Measurements from ENCODE around the gene COL6A1. TPM values are rescaled to one million over a fixed set of nuclear protein-coding genes. Genes with fewer than 3 reads are reported as not detected.
A peak's percentile ranks its signal among the peaks of the same experiment; 100 is the strongest.
"Not testable (repeated sequence)": the region's sequence is repeated elsewhere in the genome, so short reads cannot be mapped to it uniquely, and the experiment has no call there.

Gene COL6A1
- total RNA-seq, 1 donor from 2014 or later: 270 TPM

DNA sequence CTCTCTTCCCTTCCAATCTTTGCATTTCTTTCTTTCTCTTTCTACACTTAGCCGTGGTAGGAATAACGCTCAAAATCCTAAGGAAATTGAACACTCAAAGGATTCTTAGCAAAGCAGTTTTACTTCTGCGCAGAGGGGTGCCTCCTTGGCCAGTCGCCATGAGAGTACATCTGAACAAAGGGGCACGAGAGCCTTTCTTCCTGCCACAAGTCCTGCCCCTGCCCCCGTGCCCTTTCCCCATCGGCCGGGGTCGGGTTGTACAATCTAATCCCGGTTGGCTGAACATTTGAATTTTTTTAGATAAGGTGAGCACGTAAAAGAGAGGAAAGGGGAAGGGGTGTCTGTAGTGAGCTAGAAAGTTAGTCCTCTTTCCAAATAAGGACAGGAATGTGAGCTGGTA, 28.6 kb upstream of the COL6A1 start:
- Histone ChIP-seq H3K36me3 (ENCODE audit: control insufficient read depth in 3 of 3, insufficient read depth in 3 of 3, low read length in 3 of 3) (no peaks in the 10 kb centered on the region), H3K27ac (ENCODE audit: low read depth, low read length) (no peak overlapping the region), H3K4me1 (ENCODE audit: control insufficient read depth in 3 of 3, insufficient read depth in 3 of 3, low read length in 3 of 3) (peaks cover 12 to 24% (median 15%) of the 10 kb centered on the region in 3 donors), H3K9me3 (ENCODE audit: control insufficient read depth in 3 of 3, low read length in 3 of 3) (no peaks in the 10 kb centered on the region), H3K27me3 (ENCODE audit: control insufficient read depth in 3 of 3, insufficient read depth in 3 of 3, low read length in 3 of 3) (peaks cover 23 to 47% (median 41%) of the 10 kb centered on the region in 3 donors), H3K9ac (ENCODE audit: low read depth in 1 of 3, low read length in 3 of 3) (no peak overlapping the region), H3K4me3 (ENCODE audit: low read length in 3 of 3) (no peak overlapping the region)

DNA sequence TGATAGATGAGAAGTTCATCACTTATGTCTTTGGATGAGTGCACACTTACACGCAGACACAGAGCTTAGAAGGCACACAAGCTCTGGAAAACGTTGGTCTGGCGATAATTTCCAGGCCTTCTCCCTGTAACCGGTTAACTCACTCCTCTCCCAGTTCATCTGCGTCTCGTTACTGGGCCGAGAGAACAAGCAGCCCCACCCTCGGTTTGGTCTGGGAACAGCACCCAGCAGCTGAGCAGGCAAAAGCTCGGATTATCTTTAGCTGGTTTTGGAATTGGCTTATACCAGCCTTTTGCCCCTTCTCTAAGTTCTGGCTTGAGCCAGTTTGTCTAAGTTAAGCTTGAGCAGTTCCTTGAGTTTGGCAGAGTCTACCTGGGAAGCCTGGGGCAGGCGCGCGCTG, 27.3 kb upstream of the COL6A1 start:
- H3K4me1 ChIP-seq (ENCODE audit: control insufficient read depth in 3 of 3, insufficient read depth in 3 of 3, low read length in 3 of 3): peaks cover 10 to 20% (median 13%) of the 10 kb centered on the region in 3 donors

DNA sequence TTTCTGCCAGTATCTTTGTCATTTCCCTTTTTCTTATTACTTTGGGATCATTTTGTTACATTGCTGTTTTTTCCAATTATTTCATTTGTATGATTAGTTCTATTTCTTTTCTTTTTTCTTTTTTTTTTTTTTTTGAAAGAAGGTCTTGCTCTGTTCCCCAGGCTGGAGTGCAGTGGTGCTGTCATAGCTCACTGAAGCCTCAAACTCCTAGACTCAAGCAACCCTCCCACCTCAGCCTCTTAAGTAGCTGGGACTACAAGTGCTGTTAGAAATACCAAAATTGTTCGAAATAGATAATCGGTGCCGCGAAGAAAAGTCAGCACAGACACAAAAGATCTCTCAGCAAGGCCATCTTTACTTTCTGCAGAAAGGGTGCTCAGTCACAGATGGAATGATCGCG, 26.6 kb upstream of the COL6A1 start:
- H3K9ac ChIP-seq (ENCODE audit: low read depth in 1 of 3, low read length in 3 of 3): no peak overlapping the region
- no peak overlapping the region for H3K27ac ChIP-seq (ENCODE audit: low read depth, low read length)
- H3K36me3 ChIP-seq (ENCODE audit: control insufficient read depth in 3 of 3, insufficient read depth in 3 of 3, low read length in 3 of 3): no peaks in the 10 kb centered on the region
- H3K9me3 ChIP-seq (ENCODE audit: control insufficient read depth in 3 of 3, low read length in 3 of 3): no peaks in the 10 kb centered on the region
- H3K27me3 ChIP-seq (ENCODE audit: control insufficient read depth in 3 of 3, insufficient read depth in 3 of 3, low read length in 3 of 3): peaks cover 20 to 32% (median 31%) of the 10 kb centered on the region in 3 donors
- H3K4me1 ChIP-seq (ENCODE audit: control insufficient read depth in 3 of 3, insufficient read depth in 3 of 3, low read length in 3 of 3): peaks cover 9 to 23% (median 15%) of the 10 kb centered on the region in 3 donors
- no peak overlapping the region for H3K4me3 ChIP-seq (ENCODE audit: low read length in 3 of 3)

More for the DNA sequence above, 27.3 kb upstream of the COL6A1 start:
- peak overlapping the region in 2 of 3 donors; percentile 23 to 25 for H3K9ac ChIP-seq (ENCODE audit: low read depth in 1 of 3, low read length in 3 of 3)
- H3K27me3 ChIP-seq (ENCODE audit: control insufficient read depth in 3 of 3, insufficient read depth in 3 of 3, low read length in 3 of 3): peaks cover 20 to 36% (median 30%) of the 10 kb centered on the region in 3 donors
- no peak overlapping the region for H3K4me3 ChIP-seq (ENCODE audit: low read length in 3 of 3)
- no peaks in the 10 kb centered on the region for H3K9me3 ChIP-seq (ENCODE audit: control insufficient read depth in 3 of 3, low read length in 3 of 3)
- peak overlapping the region; percentile 30 for H3K27ac ChIP-seq (ENCODE audit: low read depth, low read length)
- no peaks in the 10 kb centered on the region for H3K36me3 ChIP-seq (ENCODE audit: control insufficient read depth in 3 of 3, insufficient read depth in 3 of 3, low read length in 3 of 3)

DNA sequence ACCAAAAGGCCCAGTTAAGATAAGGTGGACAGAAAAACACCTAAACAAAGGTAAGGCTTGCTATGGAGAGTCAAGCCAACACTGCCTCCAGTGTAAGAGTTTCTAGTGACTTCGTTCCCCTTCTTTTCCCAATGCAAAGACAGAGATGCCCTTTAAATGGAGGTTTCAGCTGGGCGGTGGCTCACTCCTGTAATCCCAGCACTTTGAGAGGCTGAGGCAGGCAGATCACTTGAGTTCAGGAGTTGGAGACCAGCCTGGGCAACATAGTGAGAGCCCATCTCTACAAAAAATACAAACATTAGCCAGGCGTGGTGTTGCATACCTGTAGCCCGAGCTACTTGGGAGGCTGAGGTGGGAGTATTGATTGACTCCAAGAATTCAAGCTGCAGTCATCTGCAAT, 24.0 kb upstream of the COL6A1 start:
- no peak overlapping the region for H3K9ac ChIP-seq (ENCODE audit: low read depth in 1 of 3, low read length in 3 of 3)
- peak overlapping the region in 1 of 3 donors; percentile 24 for H3K4me3 ChIP-seq (ENCODE audit: low read length in 3 of 3)
- no peaks in the 10 kb centered on the region for H3K9me3 ChIP-seq (ENCODE audit: control insufficient read depth in 3 of 3, low read length in 3 of 3)
- H3K27me3 ChIP-seq (ENCODE audit: control insufficient read depth in 3 of 3, insufficient read depth in 3 of 3, low read length in 3 of 3): peaks cover 9 to 14% (median 12%) of the 10 kb centered on the region in 3 donors
- H3K4me1 ChIP-seq (ENCODE audit: control insufficient read depth in 3 of 3, insufficient read depth in 3 of 3, low read length in 3 of 3): peaks cover 4 to 18% (median 6%) of the 10 kb centered on the region in 3 donors
- H3K36me3 ChIP-seq (ENCODE audit: control insufficient read depth in 3 of 3, insufficient read depth in 3 of 3, low read length in 3 of 3): no peaks in the 10 kb centered on the region
- H3K27ac ChIP-seq (ENCODE audit: low read depth, low read length): no peak overlapping the region

DNA sequence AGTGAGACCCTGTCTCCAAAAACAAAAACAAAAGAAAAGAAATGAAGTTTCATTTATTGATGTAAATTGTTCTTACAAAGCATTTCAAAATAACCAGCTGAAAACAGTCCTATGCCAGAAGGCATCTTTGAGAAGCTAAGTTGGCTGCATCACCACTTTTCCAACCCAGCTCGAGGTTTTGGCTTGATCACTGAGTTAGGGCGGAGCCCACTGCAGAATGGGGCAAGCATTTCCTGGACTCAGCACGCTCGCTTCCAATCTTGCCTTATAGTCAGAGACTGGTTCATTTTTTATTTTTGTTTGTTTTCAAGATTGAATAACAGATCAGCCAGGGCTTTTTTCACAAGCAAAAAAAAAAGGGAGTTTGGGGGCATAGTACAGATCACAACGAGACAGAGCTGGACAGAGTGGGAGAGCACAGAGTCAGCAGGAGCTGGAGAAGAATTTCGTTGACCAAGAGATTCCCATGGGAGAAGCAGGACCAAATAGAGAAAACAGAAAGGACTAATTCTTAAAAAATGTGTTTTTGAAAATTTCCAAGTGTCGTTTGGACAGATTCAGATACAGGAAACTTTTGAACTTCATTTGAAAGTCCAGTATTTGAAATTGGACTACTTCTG, 23.5 kb upstream of the COL6A1 start:
- Histone ChIP-seq H3K9me3 (ENCODE audit: control insufficient read depth in 3 of 3, low read length in 3 of 3) (no peaks in the 10 kb centered on the region), H3K36me3 (ENCODE audit: control insufficient read depth in 3 of 3, insufficient read depth in 3 of 3, low read length in 3 of 3) (no peaks in the 10 kb centered on the region), H3K4me1 (ENCODE audit: control insufficient read depth in 3 of 3, insufficient read depth in 3 of 3, low read length in 3 of 3) (peaks cover 4 to 18% (median 6%) of the 10 kb centered on the region in 3 donors), H3K27me3 (ENCODE audit: control insufficient read depth in 3 of 3, insufficient read depth in 3 of 3, low read length in 3 of 3) (peaks cover 5 to 14% (median 12%) of the 10 kb centered on the region in 3 donors), H3K27ac (ENCODE audit: low read depth, low read length) (peak overlapping the region; percentile 25), H3K9ac (ENCODE audit: low read depth in 1 of 3, low read length in 3 of 3) (no peak overlapping the region), H3K4me3 (ENCODE audit: low read length in 3 of 3) (peak overlapping the region in 1 of 3 donors; percentile 24)

DNA sequence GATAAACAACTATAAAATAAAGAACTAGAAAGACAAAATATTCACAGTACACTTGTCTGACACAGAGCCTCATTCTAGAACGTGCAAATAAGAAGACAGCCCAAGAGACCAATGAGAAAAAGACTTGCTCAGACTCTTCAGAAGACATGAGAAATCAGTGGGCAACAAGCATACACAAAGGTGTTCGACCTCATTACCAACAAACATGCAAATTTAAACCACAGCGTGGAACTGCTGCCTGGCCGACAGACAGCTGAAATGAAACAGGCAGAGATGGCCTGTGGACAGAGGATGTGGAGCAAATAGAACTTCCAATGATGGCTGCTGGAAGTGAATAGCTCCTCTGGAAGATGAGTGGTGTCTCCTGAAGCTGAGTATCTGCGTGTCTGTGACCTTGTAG, 22.4 kb upstream of the COL6A1 start:
- Histone ChIP-seq H3K36me3 (ENCODE audit: control insufficient read depth in 3 of 3, insufficient read depth in 3 of 3, low read length in 3 of 3) (no peaks in the 10 kb centered on the region), H3K9me3 (ENCODE audit: control insufficient read depth in 3 of 3, low read length in 3 of 3) (no peaks in the 10 kb centered on the region), H3K27ac (ENCODE audit: low read depth, low read length) (peak overlapping the region; percentile 25), H3K4me1 (ENCODE audit: control insufficient read depth in 3 of 3, insufficient read depth in 3 of 3, low read length in 3 of 3) (peaks cover 4 to 16% (median 6%) of the 10 kb centered on the region in 3 donors), H3K9ac (ENCODE audit: low read depth in 1 of 3, low read length in 3 of 3) (no peak overlapping the region), H3K4me3 (ENCODE audit: low read length in 3 of 3) (no peak overlapping the region), H3K27me3 (ENCODE audit: control insufficient read depth in 3 of 3, insufficient read depth in 3 of 3, low read length in 3 of 3) (peaks cover 0 to 13% (median 10%) of the 10 kb centered on the region in 3 donors)

DNA sequence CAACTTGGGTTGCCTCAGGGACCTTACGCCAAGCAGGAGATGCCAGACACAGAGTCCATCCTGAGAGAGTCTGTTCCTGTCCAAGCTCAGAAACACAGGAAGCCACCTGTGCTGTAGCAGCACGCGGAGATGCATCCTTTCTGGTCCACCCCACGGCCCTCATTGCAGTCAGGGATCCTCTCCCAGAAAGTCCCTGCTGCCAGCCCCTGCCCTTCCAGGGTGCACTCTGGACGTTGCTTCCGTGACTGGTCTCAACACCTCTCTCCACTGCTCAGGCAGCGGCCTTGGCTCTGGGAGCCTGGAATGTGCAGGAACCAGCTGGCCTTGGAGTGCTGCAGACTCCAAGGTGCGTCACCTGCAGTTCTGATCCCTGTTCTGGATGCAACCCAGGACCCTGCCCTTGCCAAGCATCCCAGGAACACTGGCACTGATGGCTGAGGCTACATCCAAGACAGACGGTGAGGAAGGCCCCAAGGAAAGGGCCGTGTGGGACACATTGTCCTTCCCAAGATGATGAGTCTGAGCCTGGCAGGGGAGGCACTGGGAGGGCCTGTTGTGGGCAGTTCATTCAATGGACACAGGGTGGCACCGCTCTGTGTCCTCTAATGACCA, 21.7 kb upstream of the COL6A1 start:
- Histone ChIP-seq H3K27ac (ENCODE audit: low read depth, low read length) (no peak overlapping the region), H3K9ac (ENCODE audit: low read depth in 1 of 3, low read length in 3 of 3) (no peak overlapping the region), H3K4me1 (ENCODE audit: control insufficient read depth in 3 of 3, insufficient read depth in 3 of 3, low read length in 3 of 3) (peaks cover 4 to 16% (median 6%) of the 10 kb centered on the region in 3 donors), H3K9me3 (ENCODE audit: control insufficient read depth in 3 of 3, low read length in 3 of 3) (peaks cover 0 to 2% (median 0%) of the 10 kb centered on the region in 3 donors), H3K36me3 (ENCODE audit: control insufficient read depth in 3 of 3, insufficient read depth in 3 of 3, low read length in 3 of 3) (no peaks in the 10 kb centered on the region), H3K27me3 (ENCODE audit: control insufficient read depth in 3 of 3, insufficient read depth in 3 of 3, low read length in 3 of 3) (peaks cover 0 to 12% (median 10%) of the 10 kb centered on the region in 3 donors), H3K4me3 (ENCODE audit: low read length in 3 of 3) (no peak overlapping the region)

DNA sequence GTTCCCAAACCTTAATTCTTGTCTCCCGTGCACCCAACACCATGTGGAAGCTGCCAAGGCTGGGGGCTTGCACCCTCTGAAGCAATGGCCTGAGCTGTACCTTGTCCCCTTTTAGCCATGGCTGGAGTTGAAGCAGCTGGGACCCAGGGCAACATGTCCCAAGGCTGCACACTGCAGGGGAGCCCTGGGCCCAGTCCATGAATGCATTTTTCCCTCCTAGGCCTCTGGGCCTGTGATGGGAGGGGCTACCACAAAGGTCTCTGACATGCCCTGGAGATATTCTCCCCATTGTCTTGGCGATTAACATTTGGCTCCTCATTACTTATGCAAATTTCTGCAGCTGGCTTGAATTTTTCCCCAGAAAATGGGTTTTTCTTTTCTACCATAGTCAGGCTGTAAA, 20.2 kb upstream of the COL6A1 start:
- not testable (repeated sequence) for H3K27me3 ChIP-seq (ENCODE audit: control insufficient read depth in 3 of 3, insufficient read depth in 3 of 3, low read length in 3 of 3); H3K36me3 ChIP-seq (ENCODE audit: control insufficient read depth in 3 of 3, insufficient read depth in 3 of 3, low read length in 3 of 3); H3K4me3 ChIP-seq (ENCODE audit: low read length in 3 of 3); H3K9ac ChIP-seq (ENCODE audit: low read depth in 1 of 3, low read length in 3 of 3); H3K27ac ChIP-seq (ENCODE audit: low read depth, low read length); H3K9me3 ChIP-seq (ENCODE audit: control insufficient read depth in 3 of 3, low read length in 3 of 3)
- H3K4me1 ChIP-seq (ENCODE audit: control insufficient read depth in 3 of 3, insufficient read depth in 3 of 3, low read length in 3 of 3): peaks cover 4 to 16% (median 6%) of the 10 kb centered on the region in 3 donors

DNA sequence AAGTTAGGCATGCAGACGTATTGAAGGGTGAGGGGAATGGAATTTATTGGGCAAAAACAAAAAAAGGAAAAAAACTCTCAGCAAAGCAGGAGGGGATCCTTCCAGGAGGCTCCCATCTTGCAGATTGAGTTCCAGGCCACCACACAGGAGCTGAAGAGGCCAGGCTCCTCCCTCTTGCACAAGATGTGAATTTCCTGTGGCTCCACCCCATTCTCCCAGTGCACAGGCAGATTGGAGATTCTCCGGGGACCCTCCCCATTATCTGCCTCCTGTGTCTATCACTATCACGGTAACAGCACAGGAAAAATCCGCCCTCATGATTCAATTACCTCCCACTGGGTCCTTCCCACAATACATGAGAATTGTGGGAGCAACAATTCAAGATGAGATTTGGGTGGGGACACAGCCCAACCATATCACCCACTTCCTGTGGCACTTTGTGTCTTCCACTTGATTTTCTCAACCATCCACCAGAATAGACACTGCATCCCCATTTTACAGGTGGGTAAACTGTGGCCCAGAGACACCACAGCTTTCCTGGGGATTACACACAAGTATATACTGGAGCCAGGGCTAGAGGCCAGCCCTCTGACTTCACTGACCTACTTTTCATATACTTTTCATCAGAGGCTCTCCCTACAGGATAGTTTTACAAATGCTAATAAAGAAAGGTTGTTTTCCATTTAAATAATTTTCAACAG, 18.9 kb upstream of the COL6A1 start:
- no peaks in the 10 kb centered on the region for H3K36me3 ChIP-seq (ENCODE audit: control insufficient read depth in 3 of 3, insufficient read depth in 3 of 3, low read length in 3 of 3)
- H3K9me3 ChIP-seq (ENCODE audit: control insufficient read depth in 3 of 3, low read length in 3 of 3): peaks cover 0 to 2% (median 2%) of the 10 kb centered on the region in 3 donors
- H3K27ac ChIP-seq (ENCODE audit: low read depth, low read length): no peak overlapping the region
- peaks cover 0 to 12% (median 6%) of the 10 kb centered on the region in 3 donors for H3K4me1 ChIP-seq (ENCODE audit: control insufficient read depth in 3 of 3, insufficient read depth in 3 of 3, low read length in 3 of 3)
- H3K4me3 ChIP-seq (ENCODE audit: low read length in 3 of 3): no peak overlapping the region
- H3K27me3 ChIP-seq (ENCODE audit: control insufficient read depth in 3 of 3, insufficient read depth in 3 of 3, low read length in 3 of 3): peaks cover 0 to 6% (median 5%) of the 10 kb centered on the region in 3 donors
- no peak overlapping the region for H3K9ac ChIP-seq (ENCODE audit: low read depth in 1 of 3, low read length in 3 of 3)

DNA sequence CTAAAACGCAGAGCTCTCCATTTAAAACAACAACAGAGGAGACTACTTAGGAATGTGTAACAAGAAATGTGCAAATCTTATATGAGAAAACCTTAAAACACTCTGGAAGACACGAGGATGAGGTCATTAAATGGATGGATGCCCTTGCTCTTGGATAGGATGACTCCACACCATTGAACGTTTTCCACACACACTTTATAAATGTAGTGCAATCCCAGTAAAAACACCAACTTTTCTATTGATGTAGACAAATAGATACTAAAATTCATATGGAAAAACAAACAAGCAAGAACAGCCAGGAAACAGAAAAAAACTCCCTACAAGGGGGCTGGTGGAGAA, 18.4 kb upstream of the COL6A1 start:
- Histone ChIP-seq H3K36me3 (ENCODE audit: control insufficient read depth in 3 of 3, insufficient read depth in 3 of 3, low read length in 3 of 3) (no peaks in the 10 kb centered on the region), H3K4me1 (ENCODE audit: control insufficient read depth in 3 of 3, insufficient read depth in 3 of 3, low read length in 3 of 3) (peaks cover 0 to 11% (median 6%) of the 10 kb centered on the region in 3 donors), H3K27ac (ENCODE audit: low read depth, low read length) (no peak overlapping the region), H3K4me3 (ENCODE audit: low read length in 3 of 3) (no peak overlapping the region), H3K27me3 (ENCODE audit: control insufficient read depth in 3 of 3, insufficient read depth in 3 of 3, low read length in 3 of 3) (peaks cover 0 to 6% (median 5%) of the 10 kb centered on the region in 3 donors), H3K9me3 (ENCODE audit: control insufficient read depth in 3 of 3, low read length in 3 of 3) (peaks cover 0 to 2% (median 2%) of the 10 kb centered on the region in 3 donors), H3K9ac (ENCODE audit: low read depth in 1 of 3, low read length in 3 of 3) (no peak overlapping the region)

Data from skeletal muscle tissue (tissue), 4 donors.